H1 (cell line): ENCODE results near the gene PTGDS. TPM values are rescaled to one million over a fixed set of nuclear protein-coding genes. Genes with fewer than 3 reads are reported as not detected.

Experiments used
- CTCF ChIA-PET: fragments of 300-600 bp; sonication (Branson Sonifier 250); formaldehyde crosslinking; loops from one replicate; lab custom pipeline; 2021; ENCODE audit not compliant: partially characterized antibody; lab: Charles Lee
- POLR2A ChIA-PET: fragments of 300-600 bp; sonication (Branson Sonifier 250); formaldehyde crosslinking; loops from one replicate; lab custom pipeline; 2021; ENCODE audit warnings: inconsistent platforms; ENCODE audit not compliant: partially characterized antibody; lab: Charles Lee
- DNase-seq, 2 experiments: peaks; one replicate each; pipeline versions ENCODE4 v3.0.0 to v3.0.0-alpha.2; 2010 to 2022; ENCODE audit warnings: low spot score in 2 of 2, low read depth in 1 of 2, mixed read lengths in 1 of 2
- FAIRE-seq: peaks from 2 replicates; lab custom pipeline; 2011; peaks lifted over from hg19 to GRCh38; lab: Jason Lieb, UNC
- H2AFZ ChIP-seq: 2 replicates; pipeline ENCODE4 v1.8.1; 2012; ENCODE audit warnings: low read length, inconsistent platforms
- H2AK5ac ChIP-seq: 2 replicates; pipeline ENCODE4 v1.6.1; 2013; ENCODE audit warnings: low read depth, low read length
- H2BK120ac ChIP-seq: replicated peaks from 2 replicates; pipeline ENCODE3; 2013; ENCODE audit warnings: low read depth, low read length, inconsistent platforms
- H2BK12ac ChIP-seq: 2 replicates; pipeline ENCODE4 v1.6.1; 2013; ENCODE audit warnings: low read depth, low read length
- H2BK15ac ChIP-seq: 2 replicates; pipeline ENCODE4 v1.6.1; 2013; ENCODE audit warnings: low read length
- H2BK20ac ChIP-seq: 2 replicates; pipeline ENCODE4 v1.6.1; 2013; ENCODE audit warnings: low read length
- H2BK5ac ChIP-seq: 2 replicates; pipeline ENCODE4 v1.6.1; 2013; ENCODE audit warnings: low read depth, low read length
- H3K14ac ChIP-seq: 2 replicates; pipeline ENCODE4 v1.6.1; 2013; ENCODE audit warnings: inconsistent platforms; ENCODE audit not compliant: insufficient read length
- H3K18ac ChIP-seq: 2 replicates; pipeline ENCODE4 v1.6.1; 2013; ENCODE audit warnings: low read length; ENCODE audit errors: extremely low read depth
- H3K23ac ChIP-seq: 2 replicates; pipeline ENCODE4 v1.6.1; 2013; ENCODE audit warnings: inconsistent platforms; ENCODE audit not compliant: insufficient read length
- H3K23me2 ChIP-seq: 2 replicates; pipeline ENCODE4 v1.6.1; 2013; ENCODE audit warnings: low read depth, low read length
- H3K27ac ChIP-seq: 2 replicates; pipeline ENCODE4 v1.6.1; 2011; ENCODE audit warnings: low read depth, low read length, inconsistent platforms
- H3K27me3 ChIP-seq, 4 experiments: replicated peaks in 1 of 4; 1 replicate in 1 of 4; 2 replicates in 3 of 4; pipeline versions ENCODE4 v1.6.1 to v1.8.1; 2011 to 2013; ENCODE audit warnings: low read length in 3 of 4, mild to moderate bottlenecking in 3 of 4, inconsistent platforms in 2 of 4, mixed read lengths in 2 of 4, moderate library complexity in 1 of 4; ENCODE audit not compliant: control insufficient read depth in 3 of 4, insufficient read depth in 3 of 4; ENCODE audit errors: extremely low read depth in 1 of 4
- H3K36me3 ChIP-seq, 4 experiments: 2 replicates each; pipeline versions ENCODE4 v1.6.1 to v1.8.1; 2011 to 2013; ENCODE audit warnings: mild to moderate bottlenecking in 4 of 4, low read length in 3 of 4, moderate library complexity in 2 of 4, control low read depth in 1 of 4, inconsistent platforms in 1 of 4; ENCODE audit not compliant: insufficient read depth in 4 of 4, control insufficient read depth in 2 of 4
- H3K4ac ChIP-seq: replicated peaks from 2 replicates; pipeline ENCODE3; 2013; ENCODE audit warnings: low read length, low read depth, mixed read lengths, inconsistent platforms; ENCODE audit not compliant: insufficient read length
- H3K4me1 ChIP-seq, 4 experiments: replicated peaks in 1 of 4; 1 replicate in 1 of 4; 2 replicates in 3 of 4; pipeline versions ENCODE4 v1.6.1 to v1.8.1; 2011 to 2013; ENCODE audit warnings: low read length in 3 of 4, inconsistent platforms in 2 of 4, mixed read lengths in 1 of 4; ENCODE audit not compliant: insufficient read depth in 4 of 4, control insufficient read depth in 3 of 4
- H3K4me2 ChIP-seq, 2 experiments: 2 replicates each; pipeline versions ENCODE4 v1.6.1 to v1.8.1; 2011 to 2013; ENCODE audit warnings: low read depth in 2 of 2, low read length in 2 of 2, control low read depth in 1 of 2, inconsistent platforms in 1 of 2, mild to moderate bottlenecking in 1 of 2; ENCODE audit not compliant: insufficient read depth in 1 of 2
- H3K4me3 ChIP-seq, 4 experiments: fragments of 200-600, 300-600 bp in 1 of 4; sonication (generic), shearing (Covaris generic), sonication (Bioruptor Twin) in 1 of 4; 2 replicates each; pipeline versions ENCODE4 v1.5.1 to v1.8.1; 2011 to 2016; ENCODE audit warnings: low read length in 4 of 4, low read depth in 3 of 4, control low read depth in 2 of 4, inconsistent platforms in 2 of 4, mild to moderate bottlenecking in 2 of 4, mixed read lengths in 1 of 4, moderate library complexity in 1 of 4; ENCODE audit not compliant: insufficient read depth in 2 of 4; ENCODE audit errors: extremely low read depth in 1 of 4
- H3K56ac ChIP-seq: replicated peaks from 2 replicates; pipeline ENCODE3; 2013; ENCODE audit warnings: low read depth, mild to moderate bottlenecking, mixed read lengths, low read length, inconsistent platforms; ENCODE audit not compliant: insufficient read length
- H3K79me1 ChIP-seq: 2 replicates; pipeline ENCODE4 v1.6.1; 2013; ENCODE audit warnings: low read depth, low read length, control low read depth
- H3K79me2 ChIP-seq, 2 experiments: 2 replicates each; pipeline versions ENCODE4 v1.6.1 to v1.8.1; 2012 to 2013; ENCODE audit warnings: low read length in 2 of 2, mild to moderate bottlenecking in 2 of 2, inconsistent platforms in 1 of 2; ENCODE audit not compliant: insufficient read depth in 2 of 2, control insufficient read depth in 1 of 2
- H3K9ac ChIP-seq, 4 experiments: replicated peaks in 1 of 4; 1 replicate in 1 of 4; 2 replicates in 3 of 4; pipeline versions ENCODE4 v1.6.1 to v1.8.1; 2011 to 2013; ENCODE audit warnings: low read depth in 3 of 4, low read length in 3 of 4, control low read depth in 2 of 4, mild to moderate bottlenecking in 2 of 4, moderate library complexity in 2 of 4, inconsistent platforms in 1 of 4; ENCODE audit errors: extremely low read depth in 1 of 4
- H3K9me3 ChIP-seq, 2 experiments: 2 replicates each; pipeline versions ENCODE4 v1.6.1 to v1.8.1; 2012 to 2013; ENCODE audit warnings: mild to moderate bottlenecking in 2 of 2, moderate library complexity in 2 of 2, control low read depth in 1 of 2, inconsistent platforms in 1 of 2, low read depth in 1 of 2, low read length in 1 of 2, mixed read lengths in 1 of 2; ENCODE audit not compliant: insufficient read depth in 2 of 2
- H4K20me1 ChIP-seq, 2 experiments: replicated peaks in 1 of 2; 2 replicates each; pipeline versions ENCODE3 to v1.8.1; 2011 to 2013; ENCODE audit warnings: inconsistent platforms in 2 of 2, low read length in 2 of 2, mild to moderate bottlenecking in 1 of 2; ENCODE audit not compliant: insufficient read depth in 2 of 2, control insufficient read depth in 1 of 2
- H4K5ac ChIP-seq: 2 replicates; pipeline ENCODE4 v1.6.1; 2013; ENCODE audit warnings: low read length, low read depth, mixed read lengths, inconsistent platforms; ENCODE audit not compliant: insufficient read length
- H4K8ac ChIP-seq: 2 replicates; pipeline ENCODE4 v1.8.0; 2013; ENCODE audit warnings: mild to moderate bottlenecking, moderate library complexity, low read length, inconsistent platforms; ENCODE audit not compliant: insufficient read depth; ENCODE audit errors: extremely low read depth
- H4K91ac ChIP-seq: replicated peaks from 2 replicates; pipeline ENCODE3; 2013; ENCODE audit warnings: low read length, mixed read lengths, inconsistent platforms; ENCODE audit not compliant: insufficient read length
- ATF2 ChIP-seq: IDR thresholded peaks from 2 replicates; pipeline ENCODE4 v1.6.1; 2012; ENCODE audit warnings: low read length, inconsistent platforms
- CBX8 ChIP-seq: fragments of 300-800, 300-1000 bp; sonication (generic); IDR thresholded peaks from 2 replicates; pipeline ENCODE4 v1.7.1; 2016; ENCODE audit warnings: low read depth, low read length, borderline replicate concordance
- CHD1 ChIP-seq: IDR thresholded peaks from 2 replicates; pipeline ENCODE4 v1.6.1; 2012; ENCODE audit warnings: low read depth, low read length, improper control_type of control experiment
- CHD2 ChIP-seq: IDR thresholded peaks from 2 replicates; pipeline ENCODE4 v1.6.1; 2012; ENCODE audit warnings: low read length, improper control_type of control experiment
- JUN ChIP-seq: IDR thresholded peaks from 2 replicates; pipeline ENCODE4 v1.6.1; 2011; ENCODE audit warnings: low read depth, mild to moderate bottlenecking, improper control_type of control experiment, low read length
- MAX ChIP-seq: IDR thresholded peaks from 2 replicates; pipeline ENCODE4 v1.6.1; 2012; ENCODE audit warnings: inconsistent platforms
- NRF1 ChIP-seq: IDR thresholded peaks from 2 replicates; pipeline ENCODE4 v1.6.1; 2011; ENCODE audit warnings: mild to moderate bottlenecking, low read depth, low read length, improper control_type of control experiment
- RNF2 ChIP-seq: fragments of 200-900, 300-1000 bp; sonication (generic); IDR thresholded peaks from 2 replicates; pipeline ENCODE4 v1.7.1; 2016; ENCODE audit warnings: borderline replicate concordance, low read depth, mild to moderate bottlenecking, antibody characterized with exemption, low read length; ENCODE audit not compliant: poor library complexity, severe bottlenecking; ENCODE audit errors: missing control alignments
- SAP30 ChIP-seq: fragments of 300-600 bp; sonication (generic); IDR thresholded peaks from 2 replicates; pipeline ENCODE4 v1.7.1; 2012; ENCODE audit warnings: low read length, moderate library complexity, mild to moderate bottlenecking, inconsistent platforms; ENCODE audit not compliant: insufficient read depth, insufficient replicate concordance
- TAF1 ChIP-seq: IDR thresholded peaks from 2 replicates; pipeline ENCODE4 v1.6.1; 2011; ENCODE audit warnings: mild to moderate bottlenecking, low read depth, low read length
- TCF12 ChIP-seq: IDR thresholded peaks from 2 replicates; pipeline ENCODE4 v1.6.1; 2011; ENCODE audit warnings: low read depth, mild to moderate bottlenecking, low read length
- ZNF274 ChIP-seq: IDR thresholded peaks from 2 replicates; pipeline ENCODE4 v1.7.0; 2012; ENCODE audit warnings: low read length, borderline replicate concordance; ENCODE audit errors: extremely low read depth
- WGBS, 2 experiments: shearing (Covaris generic) in 1 of 2; methylation state at CpG; one replicate each; pipeline versions ENCODE4 v1.1.6 to v1.1.7; 2013 to 2015; ENCODE audit warnings: low lambda C conversion rate in 2 of 2, mixed read lengths in 2 of 2, inconsistent platforms in 1 of 2, low coverage in 1 of 2, missing lambda C conversion rate in 1 of 2; ENCODE audit not compliant: insufficient replicate concordance in 2 of 2, insufficient coverage in 1 of 2, insufficient read length in 1 of 2; ENCODE audit errors: extremely low coverage in 1 of 2, missing lambda C conversion rate in 1 of 2; 5-methylcytosine and 5-hydroxymethylcytosine counted together
- polyA plus RNA-seq, 7 experiments: library from polyadenylated mRNA; depleted of rRNA in 3 of 7; stranded (reverse) in 5 of 7; unstranded in 2 of 7; fragments of >200 nt in 5 of 7; fragments of 200-250 nt in 2 of 7; gene quantifications; 1 replicate in 5 of 7; 2 replicates in 1 of 7; 4 replicates in 1 of 7; pipeline versions ENCODE4 v1.2.1 to v1.2.3, GENCODE V29; 2011 to 2013; ENCODE audit warnings: missing spikeins in 2 of 7, mixed read lengths in 2 of 7
- total RNA-seq: library from RNA; stranded (reverse); fragmentation: NEBNext Ultra II Directional; extraction: Animal tissue kit (Norgen Biotek cat#: 25700); gene quantifications from 2 replicates; pipeline ENCODE4 v1.2.1, GENCODE V29; 2021

Gene PTGDS
- total and polyA plus RNA-seq, 2 of the 8 experiments (the other 6 are each of a cell fraction or from before 2014, with no cell fraction given): 1.7 to 2.3 TPM

- Histone ChIP-seq H3K27me3 (no peaks in the 10 kb centered on the region), H3K23ac (no peak overlapping the region), H3K79me1 (no peaks in the 10 kb centered on the region), H2BK12ac (no peak overlapping the region), H3K4me2 (no peak overlapping the region), H3K36me3 (no peaks in the 10 kb centered on the region), H3K18ac (no peak overlapping the region), H2AFZ (no peak overlapping the region), H4K5ac (no peak overlapping the region), H3K9ac (no peak overlapping the region), H2BK15ac (no peak overlapping the region), H3K9me3 (peaks cover 0 to 10% of the 10 kb centered on the region in 2 experiments; a peak in 1 of 4 replicates), H3K4me3 (no peak overlapping the region), H2BK20ac (no peak overlapping the region), H3K4ac (no peak overlapping the region), H3K23me2 (no peaks in the 10 kb centered on the region), H2BK5ac (no peak overlapping the region), H4K8ac (no peak overlapping the region), H3K4me1 (peaks cover 0 to 2% (median under 1%) of the 10 kb centered on the region in 4 experiments; a peak in 2 of 7 replicates), H3K27ac (no peak overlapping the region), H3K14ac (no peak overlapping the region), H4K91ac (no peak overlapping the region), H2BK120ac (no peak overlapping the region), H4K20me1 (no peaks in the 10 kb centered on the region), H2AK5ac (no peak overlapping the region), H3K56ac (no peak overlapping the region), H3K79me2 (no peaks in the 10 kb centered on the region)
- FAIRE-seq (no peak), DNase-seq (no peak)
- ChIA-PET CTCF (interaction anchor here (0.8 to 2.5 kb wide), 5 partner anchors 21 to 61 kb away, joined by 3 to 12 read pairs (median 4); partner anchors contain the start of gene PTGDS), POLR2A (no interaction called here)
- WGBS, 2 experiments: 76% methylated on average over 19 of the region's 22 CpGs; no CpG with 5 or more reads in 1 of the 2 experiments
- TF ChIP-seq SAP30: no peak
- no peak for TF ChIP-seq MAX
- TF ChIP-seq ZNF274: no peak
- no peak for TF ChIP-seq CHD2
- TF ChIP-seq RNF2: no peak
- no peak for TF ChIP-seq CHD1
- no peak for TF ChIP-seq JUN
- TF ChIP-seq CBX8: no peak
- no peak for TF ChIP-seq ATF2
- no peak for TF ChIP-seq NRF1
- TF ChIP-seq TCF12: no peak
- TF ChIP-seq TAF1: no peak
These were observed 31.0 kb downstream of the PTGDS start for GRCh38 chr9:137008312-137008711.
